SK-N-SH (cell line): ENCODE results near the gene ROPN1.

ENCODE experiments used
- EZH2phosphoT487 ChIP-seq: fragments of 200-600 bp; sonication (generic); IDR thresholded peaks from 2 replicates; pipeline ENCODE4 v1.6.1; 2017; ENCODE audit warnings: low read depth, mixed run types, mild to moderate bottlenecking, antibody characterized with exemption, moderate library complexity, borderline replicate concordance
- FOSL2 ChIP-seq: IDR thresholded peaks from 2 replicates; pipeline ENCODE4 v1.4.0; 2012; ENCODE audit warnings: low read depth, mild to moderate bottlenecking, moderate library complexity, borderline replicate concordance
- MXI1 ChIP-seq: IDR thresholded peaks from 2 replicates; pipeline ENCODE4 v1.6.1; 2012; ENCODE audit warnings: mild to moderate bottlenecking, low read depth, low read length, improper control_type of control experiment
- NRF1 ChIP-seq: IDR thresholded peaks from 2 replicates; pipeline ENCODE4 v1.6.1; 2012; ENCODE audit warnings: low read depth, mild to moderate bottlenecking, low read length
- POLR2AphosphoS5 ChIP-seq: IDR thresholded peaks from 2 replicates; pipeline ENCODE4 v1.6.1; 2012; ENCODE audit warnings: low read depth, low read length
- RAD21 ChIP-seq: IDR thresholded peaks from 2 replicates; pipeline ENCODE4 v1.6.1; 2012; ENCODE audit warnings: mild to moderate bottlenecking, low read length
- RCOR1 ChIP-seq: fragments of 150-350 bp; IDR thresholded peaks from 2 replicates; pipeline ENCODE4 v1.6.1; 2017; ENCODE audit warnings: antibody characterized with exemption, low read length
- RFX5 ChIP-seq: IDR thresholded peaks from 2 replicates; pipeline ENCODE4 v1.6.1; 2012; ENCODE audit warnings: mild to moderate bottlenecking, improper control_type of control experiment, low read length
- SIN3A ChIP-seq: IDR thresholded peaks from 2 replicates; pipeline ENCODE4 v1.6.1; 2012; ENCODE audit warnings: low read depth, mild to moderate bottlenecking, low read length, moderate library complexity, borderline replicate concordance
- TF ChIP-seq, protein P1 (sequence below): IDR thresholded peaks from 2 replicates; pipeline ENCODE4 v1.4.0; 2012; ENCODE audit warnings: low read depth, borderline replicate concordance
- TF ChIP-seq, protein P2 (sequence below): fragments of 200-600 bp; sonication (generic); IDR thresholded peaks from 2 replicates; pipeline ENCODE4 v1.6.1; 2017; ENCODE audit warnings: antibody characterized with exemption, mild to moderate bottlenecking, moderate library complexity
- TF ChIP-seq, protein P3 (sequence below): IDR thresholded peaks from 2 replicates; pipeline ENCODE4 v1.4.0; 2012; ENCODE audit warnings: low read depth
- TF ChIP-seq, protein P4 (sequence below): IDR thresholded peaks from 2 replicates; pipeline ENCODE4 v1.6.1; 2012; ENCODE audit warnings: mild to moderate bottlenecking, low read depth, low read length, moderate library complexity
- TF ChIP-seq, protein P5 (sequence below): fragments of 150-350 bp; IDR thresholded peaks from 2 replicates; pipeline ENCODE4 v1.6.1; 2017; ENCODE audit warnings: antibody characterized with exemption, low read length, low read depth, borderline replicate concordance

DNA sequence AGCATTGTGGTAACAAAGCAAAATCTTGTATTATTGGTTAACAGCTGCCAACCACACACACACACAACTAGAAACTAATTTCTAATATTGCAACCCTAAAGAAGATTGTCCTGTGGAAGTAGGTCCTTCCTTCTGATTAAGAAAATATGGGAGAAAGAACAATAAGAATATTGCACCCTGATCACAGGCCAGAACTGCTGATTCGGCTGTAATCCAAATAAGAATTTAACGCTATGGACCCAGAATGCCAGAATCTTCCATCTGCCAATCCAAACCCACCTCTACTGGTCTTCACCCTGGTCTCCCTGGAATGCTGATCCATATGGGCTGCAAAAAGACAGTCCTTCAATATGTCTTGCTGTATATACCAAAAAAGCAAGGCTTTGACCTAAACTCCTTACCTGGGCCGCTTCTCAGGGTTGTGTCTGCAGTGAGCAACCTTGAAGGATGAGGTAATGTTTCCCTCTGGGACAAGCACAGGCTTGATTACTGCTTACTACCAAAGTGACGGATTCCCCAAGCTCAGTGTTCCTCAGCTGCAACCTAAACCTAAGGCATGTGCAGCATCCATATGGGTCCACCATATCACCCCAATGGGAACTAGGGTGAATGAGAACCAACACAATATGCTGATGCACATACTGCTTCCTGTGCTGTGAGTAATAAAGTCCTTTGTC is 38.9 kb downstream of the ROPN1 start:
- TF ChIP-seq, protein P1, sequence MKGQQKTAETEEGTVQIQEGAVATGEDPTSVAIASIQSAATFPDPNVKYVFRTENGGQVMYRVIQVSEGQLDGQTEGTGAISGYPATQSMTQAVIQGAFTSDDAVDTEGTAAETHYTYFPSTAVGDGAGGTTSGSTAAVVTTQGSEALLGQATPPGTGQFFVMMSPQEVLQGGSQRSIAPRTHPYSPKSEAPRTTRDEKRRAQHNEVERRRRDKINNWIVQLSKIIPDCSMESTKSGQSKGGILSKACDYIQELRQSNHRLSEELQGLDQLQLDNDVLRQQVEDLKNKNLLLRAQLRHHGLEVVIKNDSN, result no peak
- TF ChIP-seq, protein P2, sequence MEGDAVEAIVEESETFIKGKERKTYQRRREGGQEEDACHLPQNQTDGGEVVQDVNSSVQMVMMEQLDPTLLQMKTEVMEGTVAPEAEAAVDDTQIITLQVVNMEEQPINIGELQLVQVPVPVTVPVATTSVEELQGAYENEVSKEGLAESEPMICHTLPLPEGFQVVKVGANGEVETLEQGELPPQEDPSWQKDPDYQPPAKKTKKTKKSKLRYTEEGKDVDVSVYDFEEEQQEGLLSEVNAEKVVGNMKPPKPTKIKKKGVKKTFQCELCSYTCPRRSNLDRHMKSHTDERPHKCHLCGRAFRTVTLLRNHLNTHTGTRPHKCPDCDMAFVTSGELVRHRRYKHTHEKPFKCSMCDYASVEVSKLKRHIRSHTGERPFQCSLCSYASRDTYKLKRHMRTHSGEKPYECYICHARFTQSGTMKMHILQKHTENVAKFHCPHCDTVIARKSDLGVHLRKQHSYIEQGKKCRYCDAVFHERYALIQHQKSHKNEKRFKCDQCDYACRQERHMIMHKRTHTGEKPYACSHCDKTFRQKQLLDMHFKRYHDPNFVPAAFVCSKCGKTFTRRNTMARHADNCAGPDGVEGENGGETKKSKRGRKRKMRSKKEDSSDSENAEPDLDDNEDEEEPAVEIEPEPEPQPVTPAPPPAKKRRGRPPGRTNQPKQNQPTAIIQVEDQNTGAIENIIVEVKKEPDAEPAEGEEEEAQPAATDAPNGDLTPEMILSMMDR, result no peak
- TF ChIP-seq MXI1, result no peak
- TF ChIP-seq RAD21, result no peak
- TF ChIP-seq EZH2phosphoT487, result no peak
- no peak for TF ChIP-seq POLR2AphosphoS5
- TF ChIP-seq, protein P3, sequence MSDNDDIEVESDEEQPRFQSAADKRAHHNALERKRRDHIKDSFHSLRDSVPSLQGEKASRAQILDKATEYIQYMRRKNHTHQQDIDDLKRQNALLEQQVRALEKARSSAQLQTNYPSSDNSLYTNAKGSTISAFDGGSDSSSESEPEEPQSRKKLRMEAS, result no peak
- TF ChIP-seq, protein P4, sequence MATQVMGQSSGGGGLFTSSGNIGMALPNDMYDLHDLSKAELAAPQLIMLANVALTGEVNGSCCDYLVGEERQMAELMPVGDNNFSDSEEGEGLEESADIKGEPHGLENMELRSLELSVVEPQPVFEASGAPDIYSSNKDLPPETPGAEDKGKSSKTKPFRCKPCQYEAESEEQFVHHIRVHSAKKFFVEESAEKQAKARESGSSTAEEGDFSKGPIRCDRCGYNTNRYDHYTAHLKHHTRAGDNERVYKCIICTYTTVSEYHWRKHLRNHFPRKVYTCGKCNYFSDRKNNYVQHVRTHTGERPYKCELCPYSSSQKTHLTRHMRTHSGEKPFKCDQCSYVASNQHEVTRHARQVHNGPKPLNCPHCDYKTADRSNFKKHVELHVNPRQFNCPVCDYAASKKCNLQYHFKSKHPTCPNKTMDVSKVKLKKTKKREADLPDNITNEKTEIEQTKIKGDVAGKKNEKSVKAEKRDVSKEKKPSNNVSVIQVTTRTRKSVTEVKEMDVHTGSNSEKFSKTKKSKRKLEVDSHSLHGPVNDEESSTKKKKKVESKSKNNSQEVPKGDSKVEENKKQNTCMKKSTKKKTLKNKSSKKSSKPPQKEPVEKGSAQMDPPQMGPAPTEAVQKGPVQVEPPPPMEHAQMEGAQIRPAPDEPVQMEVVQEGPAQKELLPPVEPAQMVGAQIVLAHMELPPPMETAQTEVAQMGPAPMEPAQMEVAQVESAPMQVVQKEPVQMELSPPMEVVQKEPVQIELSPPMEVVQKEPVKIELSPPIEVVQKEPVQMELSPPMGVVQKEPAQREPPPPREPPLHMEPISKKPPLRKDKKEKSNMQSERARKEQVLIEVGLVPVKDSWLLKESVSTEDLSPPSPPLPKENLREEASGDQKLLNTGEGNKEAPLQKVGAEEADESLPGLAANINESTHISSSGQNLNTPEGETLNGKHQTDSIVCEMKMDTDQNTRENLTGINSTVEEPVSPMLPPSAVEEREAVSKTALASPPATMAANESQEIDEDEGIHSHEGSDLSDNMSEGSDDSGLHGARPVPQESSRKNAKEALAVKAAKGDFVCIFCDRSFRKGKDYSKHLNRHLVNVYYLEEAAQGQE, result no peak
- TF ChIP-seq NRF1, result no peak
- no peak for TF ChIP-seq RCOR1
- no peak for TF ChIP-seq FOSL2
- TF ChIP-seq SIN3A, result no peak
- TF ChIP-seq RFX5, result no peak
- TF ChIP-seq, protein P5, sequence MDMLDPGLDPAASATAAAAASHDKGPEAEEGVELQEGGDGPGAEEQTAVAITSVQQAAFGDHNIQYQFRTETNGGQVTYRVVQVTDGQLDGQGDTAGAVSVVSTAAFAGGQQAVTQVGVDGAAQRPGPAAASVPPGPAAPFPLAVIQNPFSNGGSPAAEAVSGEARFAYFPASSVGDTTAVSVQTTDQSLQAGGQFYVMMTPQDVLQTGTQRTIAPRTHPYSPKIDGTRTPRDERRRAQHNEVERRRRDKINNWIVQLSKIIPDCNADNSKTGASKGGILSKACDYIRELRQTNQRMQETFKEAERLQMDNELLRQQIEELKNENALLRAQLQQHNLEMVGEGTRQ, result no peak
